ENCODE data around the gene SPATA46. TPM values are rescaled to one million over a fixed set of nuclear protein-coding genes. Genes with fewer than 3 reads are reported as not detected.
"Not testable (repeated sequence)": the region's sequence is repeated elsewhere in the genome, so short reads cannot be mapped to it uniquely, and the experiment has no call there.

Gene SPATA46, protein sequence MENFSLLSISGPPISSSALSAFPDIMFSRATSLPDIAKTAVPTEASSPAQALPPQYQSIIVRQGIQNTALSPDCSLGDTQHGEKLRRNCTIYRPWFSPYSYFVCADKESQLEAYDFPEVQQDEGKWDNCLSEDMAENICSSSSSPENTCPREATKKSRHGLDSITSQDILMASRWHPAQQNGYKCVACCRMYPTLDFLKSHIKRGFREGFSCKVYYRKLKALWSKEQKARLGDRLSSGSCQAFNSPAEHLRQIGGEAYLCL
- total RNA-seq (ENCODE audit: unreplicated experiment) = not detected
- long read RNA-seq = 0 reads

DNA sequence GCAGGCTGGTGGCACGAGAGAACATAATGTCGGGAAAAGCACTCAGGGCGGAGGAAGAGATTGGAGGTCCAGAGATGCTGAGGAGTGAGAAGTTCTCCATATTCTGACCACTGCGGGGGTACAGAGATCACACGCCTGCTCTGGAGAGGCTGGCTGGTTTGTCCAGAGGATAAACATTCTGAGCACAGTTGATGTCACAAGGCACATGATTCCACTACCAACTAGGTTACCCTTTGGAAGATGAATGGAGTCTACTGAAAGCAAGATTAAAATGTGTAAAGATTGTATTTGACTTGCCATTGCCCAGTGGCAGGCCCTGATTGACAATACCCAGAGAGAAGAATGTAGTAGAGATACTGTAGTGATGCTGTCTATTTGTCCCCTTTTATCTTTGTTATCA lies at the start of gene SPATA46:
Gene SPATA46, minus strand, starts transcription at position 164 of the 400 bp plus-strand sequence. Its CDS starts 64 bp downstream, at position 100.
- TF ChIP-seq, protein P1, sequence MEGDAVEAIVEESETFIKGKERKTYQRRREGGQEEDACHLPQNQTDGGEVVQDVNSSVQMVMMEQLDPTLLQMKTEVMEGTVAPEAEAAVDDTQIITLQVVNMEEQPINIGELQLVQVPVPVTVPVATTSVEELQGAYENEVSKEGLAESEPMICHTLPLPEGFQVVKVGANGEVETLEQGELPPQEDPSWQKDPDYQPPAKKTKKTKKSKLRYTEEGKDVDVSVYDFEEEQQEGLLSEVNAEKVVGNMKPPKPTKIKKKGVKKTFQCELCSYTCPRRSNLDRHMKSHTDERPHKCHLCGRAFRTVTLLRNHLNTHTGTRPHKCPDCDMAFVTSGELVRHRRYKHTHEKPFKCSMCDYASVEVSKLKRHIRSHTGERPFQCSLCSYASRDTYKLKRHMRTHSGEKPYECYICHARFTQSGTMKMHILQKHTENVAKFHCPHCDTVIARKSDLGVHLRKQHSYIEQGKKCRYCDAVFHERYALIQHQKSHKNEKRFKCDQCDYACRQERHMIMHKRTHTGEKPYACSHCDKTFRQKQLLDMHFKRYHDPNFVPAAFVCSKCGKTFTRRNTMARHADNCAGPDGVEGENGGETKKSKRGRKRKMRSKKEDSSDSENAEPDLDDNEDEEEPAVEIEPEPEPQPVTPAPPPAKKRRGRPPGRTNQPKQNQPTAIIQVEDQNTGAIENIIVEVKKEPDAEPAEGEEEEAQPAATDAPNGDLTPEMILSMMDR (IDR thresholded peaks at IDR 0.05; ENCODE audit: partially characterized antibody, unreplicated experiment) = no peak
- Mint-ChIP-seq H3K27me3 (ENCODE audit: unreplicated experiment) (no peaks in the 10 kb centered on the region), H3K27ac (ENCODE audit: unreplicated experiment) (no peak within 1 kb of the TSS), H3K4me1 (ENCODE audit: low read depth, unreplicated experiment) (peaks cover 2% of the 10 kb centered on the region), H3K4me3 (ENCODE audit: unreplicated experiment) (no peak within 1 kb of the TSS), H3K36me3 (ENCODE audit: unreplicated experiment) (peaks cover 4% of the 10 kb centered on the region), H3K9me3 (ENCODE audit: unreplicated experiment) (peaks cover 2% of the 10 kb centered on the region)
- DNase-seq = no peak

DNA sequence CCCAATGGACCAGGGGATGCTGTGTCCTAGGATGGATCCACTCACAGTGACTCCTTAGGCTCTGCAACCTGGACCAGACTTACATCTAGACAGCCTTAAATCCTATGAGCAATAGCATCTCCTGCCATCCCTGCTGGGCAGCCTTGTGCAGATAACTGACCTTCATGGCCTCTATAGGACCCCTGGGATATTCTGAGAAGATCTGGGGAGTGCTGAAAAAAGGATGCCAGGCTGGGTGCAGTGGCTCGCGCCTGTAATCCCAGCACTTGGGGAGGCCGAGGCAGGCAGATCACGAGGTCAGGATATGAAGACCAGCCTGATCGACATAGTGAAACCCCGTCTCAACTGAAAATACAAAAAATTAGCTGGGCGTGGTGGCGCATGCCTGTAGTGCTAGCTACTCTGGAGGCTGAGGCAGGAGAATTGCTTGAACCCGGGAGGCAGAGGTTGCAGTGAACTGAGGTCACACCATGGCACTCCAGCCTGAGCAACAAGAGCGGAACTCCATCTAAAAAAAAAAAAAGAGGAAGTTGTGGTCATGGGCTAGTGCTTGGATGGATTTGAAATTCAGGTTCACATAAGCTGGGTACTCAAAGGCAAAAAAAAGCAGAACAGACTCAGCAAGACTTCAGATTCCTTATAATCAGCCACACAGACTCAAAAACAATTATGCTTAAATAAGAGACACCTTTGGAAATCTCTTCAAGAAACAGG lies 46.2 kb upstream of the SPATA46 start:
- Mint-ChIP-seq H3K27ac (ENCODE audit: unreplicated experiment) (no peak overlapping the region), H3K4me3 (ENCODE audit: unreplicated experiment) (no peak overlapping the region), H3K9me3 (ENCODE audit: unreplicated experiment) (no peaks in the 10 kb centered on the region), H3K4me1 (ENCODE audit: low read depth, unreplicated experiment) (no peaks in the 10 kb centered on the region), H3K36me3 (ENCODE audit: unreplicated experiment) (no peaks in the 10 kb centered on the region), H3K27me3 (ENCODE audit: unreplicated experiment) (no peaks in the 10 kb centered on the region)
- TF ChIP-seq, protein P1 (IDR thresholded peaks at IDR 0.05; ENCODE audit: partially characterized antibody, unreplicated experiment) = no peak
- no peak for DNase-seq

DNA sequence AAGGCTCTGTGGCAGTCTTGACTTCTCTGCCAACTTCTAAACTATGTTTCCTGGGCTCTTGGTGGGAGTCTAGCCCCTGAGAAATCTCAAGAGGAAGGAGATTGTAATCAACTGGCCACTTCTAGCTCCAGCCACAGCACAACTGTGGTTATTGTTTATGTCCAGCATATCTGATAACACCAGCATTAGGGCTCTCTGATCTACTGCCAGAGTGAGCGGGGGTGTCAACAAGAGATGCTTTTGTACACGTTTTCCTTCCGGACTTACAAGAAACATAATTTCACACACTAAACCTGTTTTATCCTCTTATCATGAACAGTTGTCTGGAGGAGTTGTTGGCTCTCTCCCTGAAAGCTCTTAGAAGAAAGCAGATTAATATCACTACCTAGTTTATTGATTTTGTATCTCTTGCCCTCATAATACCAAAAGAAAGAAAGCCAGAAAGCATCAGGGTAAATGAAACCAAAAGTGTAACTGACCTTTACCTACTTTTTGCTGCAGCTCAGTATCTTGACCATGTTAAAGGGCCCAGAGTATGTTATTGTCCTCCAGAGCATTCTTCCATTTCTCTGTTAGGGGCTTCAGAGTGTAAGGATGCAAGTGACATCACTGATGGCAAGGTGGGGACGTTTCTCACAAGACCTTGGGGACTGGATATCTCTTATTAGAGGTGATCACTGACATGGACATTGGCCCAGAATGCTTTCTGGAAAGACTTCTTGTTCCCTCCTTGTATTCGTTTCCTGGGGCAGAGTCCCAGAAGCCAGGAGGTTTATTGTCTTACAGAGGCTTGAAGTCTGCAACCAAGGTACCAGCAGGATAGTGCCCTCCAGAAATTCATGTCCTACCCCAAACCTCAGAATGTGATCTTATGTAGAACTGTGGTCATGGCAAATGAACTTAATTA lies 44.9 kb upstream of the SPATA46 start:
- Mint-ChIP-seq H3K27me3 (ENCODE audit: unreplicated experiment) (no peaks in the 10 kb centered on the region), H3K9me3 (ENCODE audit: unreplicated experiment) (no peaks in the 10 kb centered on the region), H3K4me1 (ENCODE audit: low read depth, unreplicated experiment) (no peaks in the 10 kb centered on the region), H3K4me3 (ENCODE audit: unreplicated experiment) (no peak overlapping the region), H3K27ac (ENCODE audit: unreplicated experiment) (no peak overlapping the region), H3K36me3 (ENCODE audit: unreplicated experiment) (no peaks in the 10 kb centered on the region)
- TF ChIP-seq, protein P1 (IDR thresholded peaks at IDR 0.05; ENCODE audit: partially characterized antibody, unreplicated experiment) = no peak
- no peak for DNase-seq

DNA sequence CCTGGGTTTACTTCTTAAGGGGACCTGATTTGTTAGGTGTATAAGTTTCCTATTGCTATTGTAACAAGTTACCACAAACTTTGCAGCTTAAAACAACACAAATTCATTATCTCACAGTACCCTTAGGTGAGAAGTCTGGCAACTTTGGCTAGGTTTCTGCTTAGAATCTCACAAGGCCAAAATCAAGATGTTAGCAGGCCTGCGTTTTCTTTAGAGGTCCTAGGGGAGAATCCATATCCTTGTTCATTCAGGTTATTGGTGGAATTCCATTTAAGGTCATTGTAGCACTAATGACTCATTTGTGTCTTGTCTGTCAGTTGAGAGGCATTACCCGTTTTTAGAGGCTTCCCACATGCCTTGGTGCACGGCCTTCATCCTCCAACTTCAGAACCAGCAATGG lies 43.5 kb upstream of the SPATA46 start:
- no peak for DNase-seq
- TF ChIP-seq, protein P1 (IDR thresholded peaks at IDR 0.05; ENCODE audit: partially characterized antibody, unreplicated experiment) = no peak
- Mint-ChIP-seq H3K27ac (ENCODE audit: unreplicated experiment) (no peak overlapping the region), H3K4me1 (ENCODE audit: low read depth, unreplicated experiment) (no peaks in the 10 kb centered on the region), H3K9me3 (ENCODE audit: unreplicated experiment) (no peaks in the 10 kb centered on the region), H3K4me3 (ENCODE audit: unreplicated experiment) (no peak overlapping the region), H3K36me3 (ENCODE audit: unreplicated experiment) (no peaks in the 10 kb centered on the region), H3K27me3 (ENCODE audit: unreplicated experiment) (no peaks in the 10 kb centered on the region)

DNA sequence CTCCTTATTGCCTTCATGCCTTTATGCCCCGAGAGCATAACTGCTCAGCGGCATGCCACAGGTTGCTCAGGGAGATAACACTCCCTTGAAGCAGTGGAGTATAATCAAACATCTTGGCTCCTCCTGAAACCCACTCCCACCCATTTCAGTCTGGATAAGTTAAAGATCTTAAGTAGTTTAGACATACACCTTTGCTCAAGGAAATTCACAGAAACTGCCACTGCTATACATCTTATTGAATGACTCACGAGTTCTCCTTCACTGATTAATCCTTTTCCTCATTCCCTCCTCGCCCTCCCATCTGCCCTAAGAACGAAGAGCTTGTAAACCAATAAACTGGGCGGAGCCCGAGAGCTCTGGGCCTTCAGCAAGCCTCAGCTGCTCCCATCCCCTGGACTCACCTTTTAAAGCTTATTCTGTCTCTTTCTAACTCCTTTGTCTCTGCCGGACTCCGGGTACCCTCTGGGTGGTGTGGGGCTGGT lies 42.8 kb upstream of the SPATA46 start:
- not testable (repeated sequence) for H3K9me3 Mint-ChIP-seq (ENCODE audit: unreplicated experiment); H3K36me3 Mint-ChIP-seq (ENCODE audit: unreplicated experiment); H3K4me3 Mint-ChIP-seq (ENCODE audit: unreplicated experiment); DNase-seq; H3K27ac Mint-ChIP-seq (ENCODE audit: unreplicated experiment); H3K27me3 Mint-ChIP-seq (ENCODE audit: unreplicated experiment); H3K4me1 Mint-ChIP-seq (ENCODE audit: low read depth, unreplicated experiment)

DNA sequence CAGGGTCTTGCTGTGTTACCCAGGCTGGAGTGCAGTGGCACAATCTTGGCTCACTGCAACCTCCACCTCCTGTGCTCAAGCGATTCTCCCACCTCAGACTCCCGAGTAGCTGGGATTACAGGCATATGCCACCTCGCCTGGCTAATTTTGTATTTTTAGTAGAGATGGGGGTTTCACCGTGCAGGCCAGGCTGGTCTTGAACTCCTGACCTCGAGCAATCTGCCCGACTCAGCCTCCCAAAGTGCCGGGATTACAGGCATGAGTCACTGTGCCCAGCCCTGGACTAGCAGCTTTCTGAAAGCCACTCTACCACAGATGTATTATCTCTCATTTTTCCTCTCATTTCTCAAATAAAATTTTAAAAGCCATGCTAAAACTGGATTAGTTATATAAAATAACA lies 41.9 kb upstream of the SPATA46 start:
- not testable (repeated sequence) for H3K36me3 Mint-ChIP-seq (ENCODE audit: unreplicated experiment); H3K9me3 Mint-ChIP-seq (ENCODE audit: unreplicated experiment); H3K4me3 Mint-ChIP-seq (ENCODE audit: unreplicated experiment); H3K27me3 Mint-ChIP-seq (ENCODE audit: unreplicated experiment); H3K4me1 Mint-ChIP-seq (ENCODE audit: low read depth, unreplicated experiment); DNase-seq; H3K27ac Mint-ChIP-seq (ENCODE audit: unreplicated experiment)
